ENCODE results near the gene RSL1D1.
"Not testable (repeated sequence)": the region's sequence is repeated elsewhere in the genome, so short reads cannot be mapped to it uniquely, and the experiment has no call there.

RSL1D1 gene

GRCh38 chr16:11796227-11797165, 54.8 kb downstream of the RSL1D1 start:
- DNase-seq: no peak

- DNase-seq: no peak
Measured at GRCh38 chr16:11795887-11796226, 55.5 kb downstream of the RSL1D1 start.

GRCh38 chr16:11794996-11795886, 56.1 kb downstream of the RSL1D1 start:
- DNase-seq: no peak

- DNase-seq: no peak
Measured at GRCh38 chr16:11794447-11794846, 56.9 kb downstream of the RSL1D1 start.

GRCh38 chr16:11793840-11794239, 57.5 kb downstream of the RSL1D1 start:
- DNase-seq: peak; percentile 73

GRCh38 chr16:11792410-11793241, 58.7 kb downstream of the RSL1D1 start:
- DNase-seq: peak; percentile 99

- peak; percentile 25 for DNase-seq
Measured at GRCh38 chr16:11791144-11791828, 60.1 kb downstream of the RSL1D1 start.

- no peak for DNase-seq
Measured at GRCh38 chr16:11788914-11789313, 62.4 kb downstream of the RSL1D1 start.

- DNase-seq: not testable (repeated sequence)
Measured at GRCh38 chr16:11784980-11785599, 66.3 kb downstream of the RSL1D1 start.

- not testable (repeated sequence) for DNase-seq
Measured at GRCh38 chr16:11784381-11784780, 67.0 kb downstream of the RSL1D1 start.

- DNase-seq: no peak
Measured at GRCh38 chr16:11784038-11784369, 67.3 kb downstream of the RSL1D1 start.
